ENCODE results near the gene SIGLEC1.

Gene SIGLEC1

GRCh38 chr20:3741836-3742458 is 29.5 kb upstream of the SIGLEC1 start:
- H3K4me3 ChIP-seq, result no peak overlapping the region
- no peaks in the 10 kb centered on the region for H4K20me1 ChIP-seq
- no peak for TF ChIP-seq Cebpa-rat (IDR thresholded peaks at IDR 0.05)
- no peaks in the 10 kb centered on the region for H3K9me3 ChIP-seq (replicated peaks in 1 of 11)
- peaks cover 0 to 3% (median 0%) of the 10 kb centered on the region in 11 experiments; a peak in 1 of 22 replicates for H3K27me3 ChIP-seq
- no peak overlapping the region for H3K4me2 ChIP-seq
- peaks cover 5 to 28% (median 8%) of the 10 kb centered on the region in 10 experiments; a peak in 14 of 20 replicates for H3K4me1 ChIP-seq
- no peak overlapping the region for H3K9ac ChIP-seq
- H3K27ac ChIP-seq, result no peak overlapping the region
- H3K36me3 ChIP-seq, result no peaks in the 10 kb centered on the region

DNA sequence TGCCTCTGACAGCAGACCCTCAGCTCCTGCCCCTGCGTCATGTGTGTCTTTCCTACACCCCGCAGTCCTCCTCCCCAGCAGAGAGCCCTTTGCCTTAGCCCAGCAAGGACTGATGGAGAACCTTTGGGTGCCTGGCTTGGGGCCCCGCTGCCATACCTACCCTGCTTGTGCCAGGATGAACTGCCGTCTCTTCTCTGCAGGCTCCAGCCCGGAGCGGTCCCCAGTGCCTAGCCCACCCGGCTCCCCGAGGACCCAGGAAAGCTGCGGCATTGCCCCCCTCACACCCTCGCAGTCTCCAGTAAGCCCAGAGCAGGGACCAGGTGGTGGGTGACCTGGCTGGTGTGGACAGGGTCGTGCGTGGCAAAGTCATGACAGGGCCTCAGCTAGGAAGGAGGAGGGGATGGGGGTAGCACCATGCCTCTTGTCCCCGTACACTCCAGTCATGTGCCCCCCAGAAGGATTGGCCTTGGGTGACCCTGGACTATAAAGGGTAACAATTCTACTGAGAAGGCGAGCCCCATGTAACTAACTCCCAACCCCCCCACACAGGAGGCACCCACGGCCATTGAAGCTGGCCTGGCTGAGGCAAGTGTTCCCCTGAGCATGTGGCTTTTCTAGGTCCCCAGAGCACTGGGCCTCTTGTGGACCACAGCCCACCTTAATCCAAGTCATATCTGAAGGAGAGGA is 28.4 kb upstream of the SIGLEC1 start:
- no peak overlapping the region for H3K9ac ChIP-seq

GRCh38 chr20:3739926-3740451 is 27.6 kb upstream of the SIGLEC1 start:
- peak overlapping the region in 1 of 11 experiments; percentile 3; a peak in 1 of 22 replicates for H3K27ac ChIP-seq
- H3K36me3 ChIP-seq, result no peaks in the 10 kb centered on the region
- H3K27me3 ChIP-seq, result peaks cover 0 to 3% (median 0%) of the 10 kb centered on the region in 11 experiments; a peak in 1 of 22 replicates
- H3K4me3 ChIP-seq, result no peak overlapping the region
- no peaks in the 10 kb centered on the region for H3K9me3 ChIP-seq (replicated peaks in 1 of 11)
- no peak for TF ChIP-seq Cebpa-rat (IDR thresholded peaks at IDR 0.05)
- H3K9ac ChIP-seq, result peak overlapping the region in 3 of 11 experiments; percentile 19 to 60 (median 29); a peak in 6 of 22 replicates
- peak overlapping the region in 2 of 11 experiments; percentile 13 to 42; a peak in 3 of 22 replicates for H3K4me2 ChIP-seq
- H3K4me1 ChIP-seq, result peaks cover 0 to 18% (median 1%) of the 10 kb centered on the region in 10 experiments; a peak in 6 of 20 replicates
- H4K20me1 ChIP-seq, result no peaks in the 10 kb centered on the region

More for the DNA sequence above, 28.4 kb upstream of the SIGLEC1 start:
- no peaks in the 10 kb centered on the region for H3K9me3 ChIP-seq (replicated peaks in 1 of 11)
- TF ChIP-seq Cebpa-rat (IDR thresholded peaks at IDR 0.05), result no peak
- H3K4me3 ChIP-seq, result no peak overlapping the region
- peaks cover 5 to 26% (median 7%) of the 10 kb centered on the region in 10 experiments; a peak in 14 of 20 replicates for H3K4me1 ChIP-seq
- H4K20me1 ChIP-seq, result no peaks in the 10 kb centered on the region
- H3K27ac ChIP-seq, result no peak overlapping the region
- H3K27me3 ChIP-seq, result peaks cover 0 to 3% (median 0%) of the 10 kb centered on the region in 11 experiments; a peak in 1 of 22 replicates
- no peak overlapping the region for H3K4me2 ChIP-seq
- H3K36me3 ChIP-seq, result no peaks in the 10 kb centered on the region

GRCh38 chr20:3739054-3739925 is 26.9 kb upstream of the SIGLEC1 start:
- no peak for TF ChIP-seq Cebpa-rat (IDR thresholded peaks at IDR 0.05)
- Histone ChIP-seq H3K4me2 (peak overlapping the region in 2 of 11 experiments; percentile 13 to 42; a peak in 3 of 22 replicates), H3K36me3 (no peaks in the 10 kb centered on the region), H3K4me1 (peaks cover 0 to 13% (median under 1%) of the 10 kb centered on the region in 10 experiments; a peak in 8 of 20 replicates), H3K9me3 (replicated peaks in 1 of 11) (no peaks in the 10 kb centered on the region), H3K4me3 (no peak overlapping the region), H3K27me3 (peaks cover 0 to 4% (median 0%) of the 10 kb centered on the region in 11 experiments; a peak in 1 of 22 replicates), H3K9ac (peak overlapping the region in 3 of 11 experiments; percentile 19 to 60 (median 29); a peak in 5 of 22 replicates), H4K20me1 (no peaks in the 10 kb centered on the region), H3K27ac (peak overlapping the region in 1 of 11 experiments; percentile 3; a peak in 2 of 22 replicates)

DNA sequence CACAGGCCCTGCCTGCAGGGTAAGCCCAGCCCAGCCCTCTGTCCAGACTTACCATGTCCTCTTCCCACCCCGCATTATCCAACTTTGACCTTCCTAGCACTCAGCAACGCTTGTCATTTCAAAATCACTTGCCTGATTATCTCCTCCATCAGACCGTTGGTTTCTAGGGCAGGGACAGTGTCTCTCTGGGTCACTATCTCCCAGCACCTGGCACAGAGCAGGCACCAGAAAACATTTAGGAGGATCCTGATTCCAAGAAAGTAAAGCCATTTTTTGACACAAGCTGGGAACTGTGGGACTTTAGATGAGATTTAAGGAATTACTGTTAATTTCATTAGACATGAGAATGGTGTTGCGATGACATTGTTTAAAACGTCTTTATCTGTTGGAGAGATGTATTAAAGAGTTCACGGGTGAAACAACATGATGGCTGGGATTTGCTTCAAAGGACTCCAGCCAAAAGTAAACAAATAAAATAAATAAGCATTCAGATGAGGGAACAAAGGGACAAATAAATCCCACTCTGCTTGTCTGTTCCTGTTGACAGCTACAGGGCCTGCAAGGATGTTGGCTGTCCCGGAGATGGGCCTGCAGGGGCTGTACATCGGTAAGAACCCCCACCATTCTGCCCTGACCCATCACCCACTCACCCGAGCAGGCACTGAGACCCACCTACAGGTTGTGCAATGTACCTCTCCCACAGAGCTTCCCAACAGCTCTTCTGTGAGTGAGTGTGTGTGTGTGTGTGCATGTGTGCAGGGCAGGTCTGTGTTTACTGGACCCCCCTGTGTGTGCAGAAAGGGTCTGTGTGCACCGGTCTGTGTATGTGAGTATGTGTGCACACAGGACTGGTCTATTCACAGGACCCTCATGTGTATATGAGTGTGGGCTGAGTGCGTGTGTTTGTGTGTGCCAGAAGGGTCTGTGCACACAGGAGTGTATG is 26.0 kb upstream of the SIGLEC1 start:
- no peaks in the 10 kb centered on the region for H3K9me3 ChIP-seq (replicated peaks in 1 of 11)
- no peaks in the 10 kb centered on the region for H4K20me1 ChIP-seq
- H3K4me3 ChIP-seq, result no peak overlapping the region
- no peak overlapping the region for H3K9ac ChIP-seq
- H3K4me1 ChIP-seq, result peaks cover 0 to 19% (median 6%) of the 10 kb centered on the region in 10 experiments; a peak in 10 of 20 replicates
- H3K4me2 ChIP-seq, result no peak overlapping the region
- no peak overlapping the region for H3K27ac ChIP-seq
- peaks cover 4 to 13% (median 7%) of the 10 kb centered on the region in 11 experiments for H3K27me3 ChIP-seq
- TF ChIP-seq Cebpa-rat (IDR thresholded peaks at IDR 0.05), result no peak
- H3K36me3 ChIP-seq, result no peaks in the 10 kb centered on the region

GRCh38 chr20:3735768-3736167 is 23.4 kb upstream of the SIGLEC1 start:
- no peak overlapping the region for H3K9ac ChIP-seq
- H3K4me2 ChIP-seq, result no peak overlapping the region
- H3K9me3 ChIP-seq (replicated peaks in 1 of 11), result no peaks in the 10 kb centered on the region
- no peak for TF ChIP-seq Cebpa-rat (IDR thresholded peaks at IDR 0.05)
- H3K27me3 ChIP-seq, result peaks cover 25 to 40% (median 31%) of the 10 kb centered on the region in 11 experiments
- H3K4me1 ChIP-seq, result peaks cover 0 to 39% (median 20%) of the 10 kb centered on the region in 10 experiments; a peak in 18 of 20 replicates
- H3K4me3 ChIP-seq, result no peak overlapping the region
- no peaks in the 10 kb centered on the region for H3K36me3 ChIP-seq
- H4K20me1 ChIP-seq, result no peaks in the 10 kb centered on the region
- no peak overlapping the region for H3K27ac ChIP-seq

GRCh38 chr20:3734111-3734843 is 21.9 kb upstream of the SIGLEC1 start:
- Histone ChIP-seq H3K9ac (no peak overlapping the region), H3K4me3 (no peak overlapping the region), H3K4me2 (peak overlapping the region in 3 of 11 experiments; percentile 45 to 65 (median 64); a peak in 7 of 22 replicates), H3K27me3 (peaks cover 25 to 40% (median 31%) of the 10 kb centered on the region in 11 experiments), H4K20me1 (no peaks in the 10 kb centered on the region), H3K27ac (no peak overlapping the region), H3K4me1 (peaks cover 11 to 49% (median 29%) of the 10 kb centered on the region in 10 experiments; a peak in 19 of 20 replicates), H3K9me3 (replicated peaks in 1 of 11) (no peaks in the 10 kb centered on the region), H3K36me3 (no peaks in the 10 kb centered on the region)
- TF ChIP-seq Cebpa-rat (IDR thresholded peaks at IDR 0.05), result no peak
